HepG2 (cell line): ENCODE results near the gene GPX1. TPM values are rescaled to one million over a fixed set of nuclear protein-coding genes. Genes with fewer than 3 reads are reported as not detected.

ENCODE experiments used
- CENPT ChIP-seq: sonication (generic); formaldehyde crosslinking; IDR thresholded peaks from 2 replicates; pipeline ENCODE4 v1.8.0; 2022; ENCODE audit warnings: low read depth, mild to moderate bottlenecking, moderate library complexity, missing genetic modification reagents
- ELF4 ChIP-seq: sonication (generic); formaldehyde crosslinking; IDR thresholded peaks from 2 replicates; pipeline ENCODE4 v1.5.0; 2020; ENCODE audit warnings: missing genetic modification reagents, mild to moderate bottlenecking, moderate library complexity, borderline replicate concordance
- FOXP1 ChIP-seq, 2 experiments: fragments of 450-650 bp in 1 of 2; IDR thresholded peaks; 2 replicates each; pipeline ENCODE4 v1.6.1; 2017 to 2018; ENCODE audit warnings: antibody characterized with exemption in 1 of 2
- HMG20B ChIP-seq: conservative IDR thresholded peaks from 2 replicates; pipeline ENCODE4 v1.6.1; 2016; ENCODE audit warnings: missing genetic modification reagents, missing compliant biosample characterization
- HNRNPLL ChIP-seq: fragments of 200-400 bp; formaldehyde crosslinking; IDR thresholded peaks from 2 replicates; pipeline ENCODE4 v1.6.1; 2017; ENCODE audit warnings: mild to moderate bottlenecking, low read depth, low read length; ENCODE audit not compliant: poor library complexity, severe bottlenecking
- ISX ChIP-seq: sonication (generic); formaldehyde crosslinking; conservative IDR thresholded peaks from 2 replicates; pipeline ENCODE4 v1.5.0; 2020; ENCODE audit warnings: missing genetic modification reagents
- JUN ChIP-seq: sonication (generic); formaldehyde crosslinking; IDR thresholded peaks from 2 replicates; pipeline ENCODE4 v1.4.0; 2020; ENCODE audit warnings: mild to moderate bottlenecking, missing genetic modification reagents
- MED8 ChIP-seq: sonication (generic); formaldehyde crosslinking; IDR thresholded peaks from 2 replicates; pipeline ENCODE4 v1.8.1; 2023; ENCODE audit warnings: mild to moderate bottlenecking, missing genetic modification reagents; ENCODE audit not compliant: insufficient replicate concordance
- MIER3 ChIP-seq: IDR thresholded peaks from 2 replicates; pipeline ENCODE4 v1.6.1; 2016; ENCODE audit warnings: missing compliant biosample characterization, borderline replicate concordance
- NFKB2 ChIP-seq: sonication (generic); formaldehyde crosslinking; IDR thresholded peaks from 2 replicates; pipeline ENCODE4 v1.4.0; 2020; ENCODE audit warnings: missing genetic modification reagents, borderline replicate concordance
- NFYC ChIP-seq: IDR thresholded peaks from 2 replicates; pipeline ENCODE4 v1.6.1; 2016; ENCODE audit warnings: missing genetic modification reagents, missing compliant biosample characterization
- PCBP1 ChIP-seq: fragments of 200-400 bp; formaldehyde crosslinking; IDR thresholded peaks from 2 replicates; pipeline ENCODE4 v1.6.1; 2017; ENCODE audit warnings: mild to moderate bottlenecking, low read depth, low read length, borderline replicate concordance
- RAD51 ChIP-seq: fragments of 450-650 bp; IDR thresholded peaks from 2 replicates; pipeline ENCODE4 v1.6.1; 2016; ENCODE audit warnings: borderline replicate concordance
- SALL2 ChIP-seq: sonication (generic); formaldehyde crosslinking; IDR thresholded peaks from 2 replicates; pipeline ENCODE4 v1.8.1; 2023; ENCODE audit warnings: mild to moderate bottlenecking, missing genetic modification reagents, inconsistent platforms
- SMARCE1 ChIP-seq: fragments of 450-650 bp; IDR thresholded peaks from 2 replicates; pipeline ENCODE4 v1.6.1; 2017; ENCODE audit warnings: borderline replicate concordance
- SRSF1 ChIP-seq: fragments of 200-400 bp; formaldehyde crosslinking; optimal IDR thresholded peaks from 2 replicates; pipeline ENCODE3; 2017; ENCODE audit warnings: mild to moderate bottlenecking, low read depth, low read length, moderate library complexity
- ZNF101 ChIP-seq: sonication (generic); formaldehyde crosslinking; IDR thresholded peaks from 2 replicates; pipeline ENCODE4 v1.4.0; 2020; ENCODE audit warnings: mild to moderate bottlenecking, low read depth, missing genetic modification reagents, borderline replicate concordance
- ZNF136 ChIP-seq: sonication (generic); formaldehyde crosslinking; IDR thresholded peaks from 2 replicates; pipeline ENCODE4 v1.8.1; 2022; ENCODE audit warnings: low read depth, mild to moderate bottlenecking, moderate library complexity, missing genetic modification reagents
- ZNF17 ChIP-seq: sonication (generic); formaldehyde crosslinking; IDR thresholded peaks from 2 replicates; pipeline ENCODE4 v1.5.0; 2020; ENCODE audit warnings: mild to moderate bottlenecking, missing genetic modification reagents
- ZNF274 ChIP-seq: sonication (generic); formaldehyde crosslinking; IDR thresholded peaks from 2 replicates; pipeline ENCODE4 v1.5.1; 2020; ENCODE audit warnings: mild to moderate bottlenecking, missing genetic modification reagents
- ZNF883 ChIP-seq: sonication (generic); formaldehyde crosslinking; IDR thresholded peaks from 2 replicates; pipeline ENCODE4 v1.5.1; 2020; ENCODE audit warnings: mild to moderate bottlenecking, missing genetic modification reagents; ENCODE audit errors: not compliant biosample characterization
- ZSCAN30 ChIP-seq: sonication (generic); formaldehyde crosslinking; IDR thresholded peaks from 2 replicates; pipeline ENCODE4 v1.5.0; 2020; ENCODE audit warnings: mild to moderate bottlenecking, missing genetic modification reagents
- polyA plus RNA-seq, 8 experiments: library from polyadenylated mRNA; depleted of rRNA in 3 of 8; stranded (reverse) in 7 of 8; unstranded in 1 of 8; fragments of >200 nt; fragmentation: Illumina TruSeq in 4 of 8; extraction: Trizol in 4 of 8; gene quantifications; 2 replicates each; pipeline versions ENCODE4 v1.2.1 to v1.2.3, GENCODE V29; 2011 to 2016; ENCODE audit warnings: low read depth in 4 of 8, missing spikeins in 1 of 8, mixed read lengths in 1 of 8; ENCODE audit not compliant: insufficient read depth in 1 of 8
- total RNA-seq, 5 experiments: library from RNA; depleted of rRNA; stranded (reverse); fragments of >200 nt; fragmentation: Illumina TruSeq; extraction: Trizol; gene quantifications; 2 replicates each; pipeline ENCODE4 v1.2.3, GENCODE V29; 2016; ENCODE audit warnings: low read depth in 1 of 5
- TF ChIP-seq, protein P1 (sequence below): sonication (generic); formaldehyde crosslinking; IDR thresholded peaks from 2 replicates; pipeline ENCODE4 v1.8.0; 2022; ENCODE audit warnings: missing genetic modification reagents, mild to moderate bottlenecking, borderline replicate concordance
- TF ChIP-seq, protein P2 (sequence below), 2 experiments: IDR thresholded peaks; 2 replicates each; pipeline ENCODE4 v1.6.1; 2011 to 2012; ENCODE audit warnings: low read length in 2 of 2, borderline replicate concordance in 1 of 2, low read depth in 1 of 2, mild to moderate bottlenecking in 1 of 2, moderate library complexity in 1 of 2

The GPX1 gene
- total and polyA plus RNA-seq, 2 of the 13 experiments (the other 11 are each of a cell fraction or from before 2014, with no cell fraction given) = 149 to 168 TPM

DNA sequence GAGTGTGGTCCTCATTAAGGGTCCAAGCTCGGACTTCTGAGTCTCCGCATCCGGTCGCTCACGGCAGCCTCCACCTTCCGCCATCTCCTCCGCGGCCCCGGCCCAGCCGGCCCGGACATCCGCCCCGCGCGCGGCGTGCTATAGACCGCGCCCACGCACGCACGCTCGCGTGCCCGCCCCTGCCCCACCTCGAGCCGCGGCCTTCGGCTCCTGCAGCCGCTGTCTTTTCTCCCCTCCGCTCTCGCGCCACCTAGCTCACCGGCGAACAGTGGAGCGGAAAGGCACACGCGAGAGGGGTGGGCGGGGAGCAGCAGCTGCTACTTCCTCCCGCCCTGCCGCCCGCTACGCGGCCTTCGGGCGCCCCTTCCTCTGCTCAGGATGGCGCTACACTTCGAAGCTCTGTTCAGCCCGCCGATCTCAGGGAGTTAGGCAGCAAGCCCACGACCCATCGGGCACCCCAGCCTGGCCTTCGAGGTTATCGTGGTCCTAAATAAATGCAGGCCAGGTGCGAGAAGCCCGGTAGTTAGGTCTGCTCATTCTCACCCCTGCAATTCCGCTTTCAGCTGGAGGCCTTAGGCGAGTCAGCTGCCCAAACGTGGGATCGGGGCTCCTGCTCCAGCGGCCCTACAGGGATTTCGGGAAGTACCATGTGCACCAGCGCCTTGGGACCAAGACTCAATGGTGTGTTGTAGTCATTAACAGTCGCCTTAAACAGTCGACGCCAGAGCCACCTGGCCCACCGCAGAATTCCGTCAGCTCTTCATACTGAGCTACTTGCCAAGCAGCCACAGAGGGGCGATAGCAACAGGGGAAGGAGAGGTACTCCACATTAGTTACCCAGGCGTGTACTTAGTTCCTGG is 18.0 kb downstream of the GPX1 start, which contains the start of gene USP4 (continued):
- TF ChIP-seq PCBP1 (no peak), ISX (CRISPR knock-in tag) (peak; percentile 93), CENPT (CRISPR knock-in tag) (peak; percentile 91), HMG20B (CRISPR knock-in tag) (no peak; the same call in 1 of the 2 replicates), ZSCAN30 (peak; percentile 95; the same call in 1 of the 2 replicates), JUN (peak; percentile 89), RAD51 (no peak), ZNF101 (CRISPR knock-in tag) (peak; percentile 98), SRSF1 (no peak), SMARCE1 (no peak), MIER3 (CRISPR knock-in tag) (peak; percentile 83; the same call in 1 of the 2 replicates), ZNF274 (CRISPR knock-in tag) (peak; percentile 99), FOXP1 (IDR thresholded peaks at IDR 0.05) (no peak), FOXP1 (CRISPR knock-in tag; IDR thresholded peaks at IDR 0.05) (peak; percentile 22; the same call in 1 of the 2 replicates), SALL2 (CRISPR knock-in tag) (peak; percentile 64), ELF4 (peak; percentile 92), NFYC (CRISPR knock-in tag) (peak; percentile 53), MED8 (CRISPR knock-in tag) (peak; percentile 84), ZNF883 (peak; percentile 98), ZNF136 (CRISPR knock-in tag) (peak; percentile 94), HNRNPLL (peak; percentile 89), ZNF17 (CRISPR knock-in tag) (peak; percentile 34; the same call in 1 of the 2 replicates), NFKB2 (CRISPR knock-in tag) (peak; percentile 95; the same call in 1 of the 2 replicates)
- TF ChIP-seq, protein P1, sequence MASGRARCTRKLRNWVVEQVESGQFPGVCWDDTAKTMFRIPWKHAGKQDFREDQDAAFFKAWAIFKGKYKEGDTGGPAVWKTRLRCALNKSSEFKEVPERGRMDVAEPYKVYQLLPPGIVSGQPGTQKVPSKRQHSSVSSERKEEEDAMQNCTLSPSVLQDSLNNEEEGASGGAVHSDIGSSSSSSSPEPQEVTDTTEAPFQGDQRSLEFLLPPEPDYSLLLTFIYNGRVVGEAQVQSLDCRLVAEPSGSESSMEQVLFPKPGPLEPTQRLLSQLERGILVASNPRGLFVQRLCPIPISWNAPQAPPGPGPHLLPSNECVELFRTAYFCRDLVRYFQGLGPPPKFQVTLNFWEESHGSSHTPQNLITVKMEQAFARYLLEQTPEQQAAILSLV (CRISPR knock-in tag) = peak; percentile 97; the same call in 1 of the 2 replicates
- TF ChIP-seq, protein P2, sequence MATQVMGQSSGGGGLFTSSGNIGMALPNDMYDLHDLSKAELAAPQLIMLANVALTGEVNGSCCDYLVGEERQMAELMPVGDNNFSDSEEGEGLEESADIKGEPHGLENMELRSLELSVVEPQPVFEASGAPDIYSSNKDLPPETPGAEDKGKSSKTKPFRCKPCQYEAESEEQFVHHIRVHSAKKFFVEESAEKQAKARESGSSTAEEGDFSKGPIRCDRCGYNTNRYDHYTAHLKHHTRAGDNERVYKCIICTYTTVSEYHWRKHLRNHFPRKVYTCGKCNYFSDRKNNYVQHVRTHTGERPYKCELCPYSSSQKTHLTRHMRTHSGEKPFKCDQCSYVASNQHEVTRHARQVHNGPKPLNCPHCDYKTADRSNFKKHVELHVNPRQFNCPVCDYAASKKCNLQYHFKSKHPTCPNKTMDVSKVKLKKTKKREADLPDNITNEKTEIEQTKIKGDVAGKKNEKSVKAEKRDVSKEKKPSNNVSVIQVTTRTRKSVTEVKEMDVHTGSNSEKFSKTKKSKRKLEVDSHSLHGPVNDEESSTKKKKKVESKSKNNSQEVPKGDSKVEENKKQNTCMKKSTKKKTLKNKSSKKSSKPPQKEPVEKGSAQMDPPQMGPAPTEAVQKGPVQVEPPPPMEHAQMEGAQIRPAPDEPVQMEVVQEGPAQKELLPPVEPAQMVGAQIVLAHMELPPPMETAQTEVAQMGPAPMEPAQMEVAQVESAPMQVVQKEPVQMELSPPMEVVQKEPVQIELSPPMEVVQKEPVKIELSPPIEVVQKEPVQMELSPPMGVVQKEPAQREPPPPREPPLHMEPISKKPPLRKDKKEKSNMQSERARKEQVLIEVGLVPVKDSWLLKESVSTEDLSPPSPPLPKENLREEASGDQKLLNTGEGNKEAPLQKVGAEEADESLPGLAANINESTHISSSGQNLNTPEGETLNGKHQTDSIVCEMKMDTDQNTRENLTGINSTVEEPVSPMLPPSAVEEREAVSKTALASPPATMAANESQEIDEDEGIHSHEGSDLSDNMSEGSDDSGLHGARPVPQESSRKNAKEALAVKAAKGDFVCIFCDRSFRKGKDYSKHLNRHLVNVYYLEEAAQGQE (IDR thresholded peaks at IDR 0.05; ENCODE audit: borderline replicate concordance in 1 of 2, low read depth in 1 of 2, low read length in 2 of 2) = no peak; a peak in 1 of 4 replicates
